HEK293 (cell line): ENCODE measurements around the gene TICRR.

Source experiments
- GLIS2 ChIP-seq: fragments of 450-650 bp; formaldehyde crosslinking; IDR thresholded peaks from 2 replicates; pipeline ENCODE4 v1.5.1; 2016; ENCODE audit warnings: missing biosample characterization, missing genetic modification characterization
- HOXD13 ChIP-seq: sonication (generic); formaldehyde crosslinking; IDR thresholded peaks from 2 replicates; pipeline ENCODE4 v1.8.0; 2022; ENCODE audit warnings: missing genetic modification reagents, borderline replicate concordance
- KLF1 ChIP-seq: fragments of 450-650 bp; formaldehyde crosslinking; IDR thresholded peaks from 2 replicates; pipeline ENCODE4 v1.5.1; 2016; ENCODE audit warnings: missing biosample characterization, missing genetic modification characterization
- SETDB1 ChIP-seq: IDR thresholded peaks from one replicate; pipeline ENCODE4 v1.6.1; 2017; ENCODE audit warnings: mild to moderate bottlenecking, low read length, moderate library complexity, mixed read lengths; ENCODE audit not compliant: insufficient read length
- ZNF23 ChIP-seq: fragments of 450-650 bp; formaldehyde crosslinking; IDR thresholded peaks from 2 replicates; pipeline ENCODE4 v1.5.1; 2016; ENCODE audit warnings: missing biosample characterization, missing genetic modification characterization, borderline replicate concordance
- ZNF274 ChIP-seq, 2 experiments: fragments of 200-500 bp in 1 of 2; fragments of 450-650 bp in 1 of 2; sonication (Bioruptor generic) in 1 of 2; formaldehyde crosslinking in 1 of 2; IDR thresholded peaks; 2 replicates each; pipeline versions ENCODE4 v1.5.1 to v1.6.1; 2014 to 2016; ENCODE audit warnings: borderline replicate concordance in 1 of 2, inconsistent platforms in 1 of 2, low read length in 1 of 2, missing biosample characterization in 1 of 2, missing genetic modification characterization in 1 of 2
- ZNF341 ChIP-seq: fragments of 450-650 bp; formaldehyde crosslinking; IDR thresholded peaks from 2 replicates; pipeline ENCODE4; 2016; ENCODE audit warnings: low read depth, missing biosample characterization, missing genetic modification characterization
- ZNF391 ChIP-seq: fragments of 450-650 bp; formaldehyde crosslinking; IDR thresholded peaks from 2 replicates; pipeline ENCODE4 v1.5.1; 2016; ENCODE audit warnings: low read depth, missing biosample characterization, missing genetic modification characterization, borderline replicate concordance
- ZNF664 ChIP-seq: fragments of 450-650 bp; formaldehyde crosslinking; IDR thresholded peaks from 2 replicates; pipeline ENCODE4 v1.5.1; 2016; ENCODE audit warnings: missing biosample characterization, missing genetic modification characterization
- TF ChIP-seq, protein P1 (sequence below): fragments of 450-650 bp; formaldehyde crosslinking; IDR thresholded peaks from 2 replicates; pipeline ENCODE4 v1.5.1; 2016; ENCODE audit warnings: missing biosample characterization, missing genetic modification characterization

GRCh38 chr15:89677381-89677780 is 102.1 kb downstream of the TICRR start:
- TF ChIP-seq, protein P1, sequence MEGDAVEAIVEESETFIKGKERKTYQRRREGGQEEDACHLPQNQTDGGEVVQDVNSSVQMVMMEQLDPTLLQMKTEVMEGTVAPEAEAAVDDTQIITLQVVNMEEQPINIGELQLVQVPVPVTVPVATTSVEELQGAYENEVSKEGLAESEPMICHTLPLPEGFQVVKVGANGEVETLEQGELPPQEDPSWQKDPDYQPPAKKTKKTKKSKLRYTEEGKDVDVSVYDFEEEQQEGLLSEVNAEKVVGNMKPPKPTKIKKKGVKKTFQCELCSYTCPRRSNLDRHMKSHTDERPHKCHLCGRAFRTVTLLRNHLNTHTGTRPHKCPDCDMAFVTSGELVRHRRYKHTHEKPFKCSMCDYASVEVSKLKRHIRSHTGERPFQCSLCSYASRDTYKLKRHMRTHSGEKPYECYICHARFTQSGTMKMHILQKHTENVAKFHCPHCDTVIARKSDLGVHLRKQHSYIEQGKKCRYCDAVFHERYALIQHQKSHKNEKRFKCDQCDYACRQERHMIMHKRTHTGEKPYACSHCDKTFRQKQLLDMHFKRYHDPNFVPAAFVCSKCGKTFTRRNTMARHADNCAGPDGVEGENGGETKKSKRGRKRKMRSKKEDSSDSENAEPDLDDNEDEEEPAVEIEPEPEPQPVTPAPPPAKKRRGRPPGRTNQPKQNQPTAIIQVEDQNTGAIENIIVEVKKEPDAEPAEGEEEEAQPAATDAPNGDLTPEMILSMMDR (tag by site-specific recombination) = no peak
- TF ChIP-seq HOXD13 (CRISPR knock-in tag) (no peak), ZNF341 (tag by site-specific recombination) (no peak), ZNF274 (IDR thresholded peaks at IDR 0.05; ENCODE audit: low read length) (no peak), ZNF274 (tag by site-specific recombination; IDR thresholded peaks at IDR 0.05; ENCODE audit: borderline replicate concordance) (no peak), SETDB1 (no peak), ZNF664 (tag by site-specific recombination) (no peak), GLIS2 (tag by site-specific recombination) (no peak), ZNF391 (tag by site-specific recombination) (no peak), KLF1 (tag by site-specific recombination) (no peak), ZNF23 (tag by site-specific recombination) (no peak)
